SKM-1 (cell line): ENCODE measurements around the gene LRP3.
A peak's percentile ranks its signal among the peaks of the same experiment; 100 is the strongest.

Source experiments
- DNase-seq: peaks from one replicate; lab custom pipeline; 2025; ENCODE audit not compliant: unreplicated experiment; lab: John Stamatoyannopoulos, UW

LRP3 gene

DNA sequence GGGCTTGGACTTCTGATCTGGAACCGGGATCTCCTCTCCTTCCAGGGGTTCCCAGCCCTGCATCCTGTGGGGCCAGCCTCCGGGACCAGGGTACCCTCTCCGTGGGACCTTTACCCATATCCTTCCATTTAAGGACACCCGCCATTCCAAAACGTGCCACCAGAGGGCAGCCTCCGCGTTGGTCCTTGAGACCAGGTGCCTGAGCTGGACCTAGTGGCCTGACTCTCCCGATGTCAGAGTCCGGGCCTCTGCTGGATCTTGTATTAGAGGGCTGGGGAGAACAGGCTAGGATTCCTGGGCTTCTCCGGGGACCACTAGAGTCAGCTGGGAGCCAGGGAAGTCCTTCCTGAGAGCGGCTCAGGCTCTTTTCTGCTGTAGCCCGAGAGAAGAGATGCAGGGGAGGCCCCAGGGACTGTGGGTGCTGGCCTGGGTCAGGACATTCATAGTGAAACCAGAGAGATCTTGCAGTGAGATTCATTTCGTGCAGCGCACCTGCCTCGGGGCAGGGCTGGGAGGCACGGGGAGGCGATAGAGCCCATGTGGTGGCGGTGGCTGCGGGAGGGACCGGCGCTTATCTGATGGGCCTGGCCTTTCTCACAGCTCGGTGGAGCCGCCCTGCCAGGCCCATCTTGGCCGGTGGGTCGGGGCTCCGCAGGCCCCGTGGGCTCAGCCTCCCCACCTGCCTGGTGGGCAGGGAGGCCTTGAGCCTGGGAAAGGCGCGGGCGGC lies 41.3 kb downstream of the LRP3 start:
- DNase-seq = peak; percentile 62

DNA sequence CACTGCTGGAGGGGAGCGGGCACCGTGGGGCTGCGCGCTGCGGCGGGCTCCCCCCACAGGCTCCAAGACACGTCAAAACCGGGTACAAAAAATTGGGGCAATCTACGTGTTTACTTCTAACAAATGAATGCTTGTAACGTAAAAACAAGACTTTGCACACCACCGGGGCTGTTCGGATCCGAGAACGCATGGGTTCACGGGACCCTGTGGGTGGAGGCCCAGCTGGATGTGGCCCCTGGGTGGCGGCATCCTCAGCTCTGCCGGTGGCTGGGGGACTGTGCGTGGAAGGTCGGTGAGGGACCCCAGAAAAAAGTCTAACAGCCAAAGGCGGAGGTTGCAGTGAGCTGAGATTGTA lies 41.8 kb downstream of the LRP3 start:
- no peak for DNase-seq

DNA sequence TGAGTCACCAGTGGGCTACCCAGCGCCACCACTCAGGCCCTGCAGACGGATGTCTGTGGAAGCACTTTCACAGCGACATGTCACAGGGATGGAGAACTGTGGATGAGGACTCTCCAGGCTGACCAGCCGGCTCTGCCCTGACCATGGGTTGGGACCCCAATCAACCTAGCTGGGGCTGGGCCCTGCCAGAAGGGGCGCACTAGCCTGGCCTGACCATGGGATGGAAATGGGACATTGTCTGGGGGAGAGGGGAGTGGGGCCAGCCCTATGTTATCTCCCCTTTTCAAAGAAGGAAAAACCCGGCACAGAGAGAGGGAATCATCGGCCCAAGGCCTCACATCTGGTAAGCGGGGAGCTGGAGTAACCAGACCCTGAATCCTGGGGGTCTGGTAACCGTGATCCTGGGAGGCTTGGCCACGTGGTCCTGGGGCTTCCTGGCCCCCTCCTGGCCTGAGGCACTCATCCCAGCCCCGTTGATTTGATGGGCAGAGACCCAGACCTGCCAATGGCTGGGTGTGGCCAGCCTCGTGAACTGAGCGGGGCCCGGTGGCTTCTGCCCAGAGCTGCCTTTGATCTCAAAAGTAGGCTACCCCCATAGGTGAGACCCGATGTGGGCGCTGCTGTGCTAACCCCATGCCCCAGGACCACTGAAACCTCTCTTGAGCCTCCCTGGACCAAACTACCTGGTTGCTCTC lies 42.7 kb downstream of the LRP3 start:
- no peak for DNase-seq

DNA sequence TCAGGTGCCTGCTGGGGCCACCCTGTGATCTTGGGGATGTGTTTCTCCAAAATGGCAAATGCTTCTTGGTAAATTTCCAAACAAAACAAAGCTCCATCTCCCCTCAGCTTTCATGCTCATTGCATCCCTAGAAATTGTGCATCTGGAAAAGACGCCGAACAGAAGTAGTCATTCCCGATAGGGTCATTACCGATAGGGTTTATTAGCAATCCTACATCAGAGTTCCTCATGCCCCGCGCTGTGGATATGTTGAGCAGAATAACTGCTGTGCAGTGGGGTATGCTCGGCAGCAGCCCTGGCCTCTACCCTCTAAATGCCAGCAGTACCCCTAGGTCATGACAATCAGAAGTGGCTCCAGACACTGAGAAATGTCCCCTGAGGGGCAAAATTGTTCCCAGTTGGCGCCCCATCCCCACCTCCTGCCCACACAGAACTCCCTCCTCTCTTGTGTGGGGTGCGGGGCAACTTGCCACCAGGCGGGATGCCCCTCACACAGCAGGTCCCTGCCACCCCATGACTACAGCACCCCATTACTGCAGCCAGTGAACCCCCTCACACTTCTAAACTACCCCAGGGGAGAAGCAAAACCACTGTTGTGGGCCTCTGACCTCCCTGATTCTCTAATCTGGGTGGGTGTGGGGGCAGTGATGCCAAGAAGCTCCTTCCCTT lies 44.5 kb downstream of the LRP3 start:
- no peak for DNase-seq

DNA sequence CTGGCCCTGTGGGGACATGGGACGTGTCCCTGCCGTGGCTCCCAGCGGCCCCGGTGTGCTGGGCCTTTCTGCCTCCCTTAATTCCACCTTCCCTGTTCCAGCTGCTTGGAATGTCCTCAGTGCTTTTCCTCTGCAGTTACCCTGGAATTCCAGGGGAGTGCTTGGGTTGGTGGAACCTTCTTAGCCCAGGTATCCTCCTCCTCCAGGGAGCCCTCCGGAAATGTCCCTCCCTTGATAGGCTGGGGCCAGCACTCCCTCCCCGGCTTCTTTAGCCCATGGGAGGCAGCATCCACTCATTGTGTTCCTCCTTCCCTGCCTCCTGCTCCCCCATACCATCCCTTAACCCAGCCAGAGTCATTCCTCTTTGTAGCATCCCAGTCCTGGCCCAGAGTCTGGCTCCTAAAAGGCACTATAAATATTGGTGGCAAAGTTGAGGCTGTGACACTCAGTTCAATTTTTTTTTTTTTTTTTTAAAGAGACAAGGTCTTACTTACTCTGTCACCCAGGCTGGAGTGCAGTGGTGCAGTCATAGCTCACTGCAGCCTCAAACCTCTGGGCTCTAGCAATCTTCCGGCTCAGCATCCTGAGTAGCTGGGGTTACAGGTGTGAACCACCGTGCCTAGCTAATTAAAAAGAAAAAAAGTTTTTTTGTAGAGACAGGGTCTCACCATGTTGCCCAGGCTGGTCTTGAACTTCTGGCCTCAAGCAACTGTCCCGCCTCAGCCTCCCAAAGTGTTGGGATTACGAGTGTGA lies 45.3 kb downstream of the LRP3 start:
- no peak for DNase-seq

DNA sequence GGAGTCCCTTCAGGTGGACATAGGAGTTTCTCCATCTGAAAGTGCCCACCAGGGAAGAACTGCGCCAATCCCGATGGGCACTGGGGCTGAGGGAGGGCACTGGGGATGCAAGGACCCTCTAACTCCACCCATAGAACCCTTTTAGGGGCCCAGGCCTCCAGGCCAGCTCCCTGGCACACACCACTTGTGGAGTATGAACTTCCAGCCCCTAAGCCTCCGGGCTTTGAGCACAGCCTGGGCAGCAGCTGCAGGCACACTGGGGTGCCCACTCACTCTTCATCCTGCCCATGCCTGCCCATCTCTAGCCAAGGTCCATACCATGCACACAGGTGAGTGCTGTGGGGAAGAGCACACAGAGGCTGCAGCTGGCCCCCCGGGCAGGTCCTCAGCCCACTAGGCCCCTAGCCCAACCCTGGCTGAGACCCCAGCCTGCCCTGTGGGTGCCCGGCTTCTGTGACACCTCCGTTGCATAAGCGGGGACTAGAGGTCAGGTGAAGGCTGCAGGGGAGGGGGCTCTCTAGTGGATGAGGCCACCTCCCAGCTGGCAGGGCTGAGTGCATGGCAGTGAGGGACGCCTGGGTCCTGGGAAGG lies 46.1 kb downstream of the LRP3 start:
- no peak for DNase-seq

DNA sequence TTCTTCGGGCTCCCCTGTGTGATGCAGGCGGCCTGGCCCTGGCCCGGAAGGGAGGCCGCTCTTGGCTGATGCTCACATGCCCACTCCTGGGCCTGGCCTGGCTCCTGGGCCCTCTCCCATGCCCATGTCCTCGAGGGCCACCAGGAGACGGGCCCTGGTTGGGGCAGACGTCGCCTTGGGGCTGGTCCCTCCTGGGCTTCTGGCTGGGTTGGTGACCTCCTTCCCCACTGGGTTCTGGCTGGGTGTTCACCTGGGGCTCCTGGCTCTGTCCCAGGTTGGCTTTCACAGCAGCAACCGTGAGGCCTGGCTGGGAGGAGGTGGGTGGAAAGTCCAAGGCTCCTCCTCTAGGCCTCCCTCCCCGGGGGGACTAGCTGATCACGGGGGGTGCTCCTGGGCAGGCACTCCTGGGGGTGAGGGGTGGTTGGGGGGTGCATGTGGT lies 47.0 kb downstream of the LRP3 start:
- no peak for DNase-seq

DNA sequence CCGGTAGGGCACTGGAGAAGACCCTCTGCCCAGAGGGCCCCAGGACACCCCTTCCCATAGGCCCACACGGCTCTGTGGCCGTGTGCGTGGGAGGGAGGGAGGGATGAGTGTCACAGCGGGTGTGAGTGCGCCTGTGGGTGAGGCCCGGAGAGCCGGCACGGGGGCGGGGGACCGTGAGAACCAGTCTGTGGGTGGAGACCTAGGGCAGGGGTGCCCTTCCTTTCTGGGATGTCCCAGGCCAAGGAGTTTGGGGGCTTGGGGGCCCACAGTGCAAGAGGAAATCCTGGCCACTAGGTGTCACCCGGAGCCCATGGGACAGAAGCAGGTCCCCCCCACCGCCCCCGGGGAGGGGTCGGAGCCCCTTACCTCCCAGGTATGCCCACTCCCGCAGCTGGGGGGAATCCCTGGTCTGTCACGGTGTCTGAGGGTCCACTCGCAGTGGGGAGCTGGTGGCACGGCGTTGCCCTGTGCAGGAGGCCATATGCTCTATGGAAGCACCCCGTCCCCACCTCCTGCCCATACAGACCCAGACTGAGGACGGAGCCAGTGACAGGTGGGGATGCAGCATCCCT lies 47.5 kb downstream of the LRP3 start:
- DNase-seq = no peak

DNA sequence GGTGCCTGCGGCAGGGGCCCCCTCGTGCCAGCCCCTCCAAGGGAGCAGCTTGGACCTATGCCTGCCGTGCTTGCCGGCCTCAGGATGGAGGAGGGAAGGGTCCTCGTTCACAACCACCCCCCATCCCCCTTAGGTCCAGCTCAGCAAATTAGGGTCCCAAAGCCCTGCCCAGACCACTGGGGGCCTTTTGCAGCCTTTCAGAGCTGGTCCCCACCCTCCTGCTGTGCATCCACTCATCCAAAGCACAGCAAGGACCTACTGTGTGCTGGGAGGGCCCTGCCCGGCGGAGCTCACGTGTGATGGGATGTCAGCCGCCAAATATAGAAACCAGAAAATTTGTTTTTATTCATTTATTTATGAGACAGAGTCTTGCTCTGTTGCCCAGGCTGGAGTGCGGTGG lies 48.0 kb downstream of the LRP3 start:
- DNase-seq = no peak

DNA sequence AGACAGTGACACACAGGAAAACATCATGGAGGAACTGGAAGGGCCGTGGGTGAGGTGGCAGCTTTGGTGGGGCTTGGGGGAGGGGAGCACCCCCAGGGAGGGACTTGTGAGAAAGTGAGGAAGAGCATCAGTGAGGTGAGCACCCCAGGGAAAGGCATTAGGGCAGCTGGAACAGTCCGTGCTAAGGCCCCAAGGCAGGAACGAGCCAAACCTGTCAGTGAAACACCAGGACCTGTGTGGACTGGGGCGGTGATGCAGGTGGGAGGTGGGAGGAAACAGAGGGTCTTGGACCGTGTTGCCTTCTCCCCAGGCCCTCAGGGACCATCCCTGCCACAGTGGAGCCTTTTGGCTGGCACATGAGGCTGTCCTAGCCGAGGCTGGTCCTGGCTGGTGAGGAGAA lies 48.8 kb downstream of the LRP3 start:
- no peak for DNase-seq

DNA sequence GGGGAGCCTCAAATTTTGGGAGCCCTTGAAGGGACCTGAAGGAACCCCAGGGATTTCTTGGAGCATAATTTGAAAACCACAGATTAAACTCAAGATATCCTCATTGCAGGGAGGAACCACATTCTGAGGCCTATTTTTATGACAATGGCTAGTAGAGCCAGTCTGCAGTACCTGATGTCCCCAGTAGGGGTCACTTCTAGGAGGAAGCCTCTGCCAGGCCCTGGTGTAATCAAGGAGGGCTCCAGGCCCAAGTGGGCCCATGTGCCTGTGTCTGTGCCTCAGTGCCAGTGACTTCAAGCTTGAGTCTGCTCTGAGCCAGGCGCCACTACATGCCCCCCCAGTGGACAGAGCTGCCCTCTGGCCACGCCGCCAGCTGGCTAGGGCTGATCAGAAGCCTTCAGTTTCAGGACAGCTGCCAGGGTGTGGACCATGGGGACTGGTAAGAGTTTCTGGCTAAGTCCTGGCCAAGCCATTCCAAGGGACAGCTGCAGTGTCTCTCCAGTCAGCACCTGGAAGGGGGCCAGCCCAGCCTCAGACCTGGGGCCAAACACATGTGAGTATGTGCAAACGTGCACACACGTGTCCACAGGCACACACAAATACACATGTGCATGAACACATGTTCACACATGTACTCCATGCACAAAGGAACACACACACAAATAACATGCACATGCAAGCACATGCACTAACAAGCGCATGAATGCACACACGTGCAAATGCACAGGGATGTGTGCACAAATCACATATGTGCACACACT lies 52.0 kb downstream of the LRP3 start:
- DNase-seq = no peak

DNA sequence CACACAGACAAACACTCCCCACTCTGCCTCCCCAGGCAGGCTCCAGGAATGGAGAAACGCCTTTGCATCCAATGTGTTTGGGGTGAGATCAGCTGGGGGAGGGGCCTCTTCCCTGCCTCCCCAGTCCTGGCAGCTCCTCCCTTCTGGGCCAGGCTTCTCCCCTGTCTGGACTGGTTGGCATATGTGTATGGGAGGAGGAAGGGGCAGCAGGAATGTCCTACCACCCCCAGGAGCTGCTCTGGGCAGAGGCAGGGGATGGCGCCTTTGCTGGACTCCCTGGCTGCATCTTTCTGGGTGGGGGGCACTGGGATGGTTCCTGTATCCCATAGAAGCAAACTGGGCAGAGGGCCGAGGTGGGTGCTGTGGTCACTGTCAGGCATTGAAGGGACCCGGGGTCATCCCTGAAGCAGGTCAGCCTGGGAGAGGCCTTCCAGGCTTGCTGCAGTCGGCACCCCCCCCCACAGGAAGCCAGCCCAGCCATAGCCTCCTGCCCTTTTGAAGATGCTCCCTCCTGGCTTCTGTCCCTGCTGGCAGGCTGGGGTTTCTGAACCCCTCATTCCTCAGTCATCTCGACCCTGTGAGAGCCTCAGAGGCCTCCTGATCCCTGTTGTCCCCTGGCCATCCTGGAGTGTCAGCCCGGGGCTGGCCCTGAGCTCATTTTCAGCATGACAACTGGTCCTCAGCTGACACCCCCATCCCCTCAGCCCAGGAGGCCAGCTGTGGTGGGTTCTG lies 52.7 kb downstream of the LRP3 start:
- DNase-seq = no peak

DNA sequence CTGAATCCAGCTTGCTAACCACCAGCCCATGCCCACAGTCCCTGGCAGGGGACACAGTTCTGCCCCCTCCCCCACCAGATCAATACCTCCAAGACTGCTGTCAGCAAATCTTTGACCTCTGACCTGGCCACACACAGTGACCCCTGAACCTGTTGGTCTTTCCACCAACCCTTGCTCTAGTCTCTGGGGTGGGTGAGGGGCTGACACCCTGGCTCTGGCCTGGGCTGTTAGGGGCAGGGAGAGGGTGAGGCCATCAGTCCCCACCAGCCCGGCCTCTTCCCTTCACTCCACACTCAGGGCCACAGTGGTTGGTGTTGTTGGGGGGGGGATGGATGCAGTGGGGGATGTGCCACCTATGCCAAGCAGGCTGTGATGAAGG lies 53.3 kb downstream of the LRP3 start:
- no peak for DNase-seq

DNA sequence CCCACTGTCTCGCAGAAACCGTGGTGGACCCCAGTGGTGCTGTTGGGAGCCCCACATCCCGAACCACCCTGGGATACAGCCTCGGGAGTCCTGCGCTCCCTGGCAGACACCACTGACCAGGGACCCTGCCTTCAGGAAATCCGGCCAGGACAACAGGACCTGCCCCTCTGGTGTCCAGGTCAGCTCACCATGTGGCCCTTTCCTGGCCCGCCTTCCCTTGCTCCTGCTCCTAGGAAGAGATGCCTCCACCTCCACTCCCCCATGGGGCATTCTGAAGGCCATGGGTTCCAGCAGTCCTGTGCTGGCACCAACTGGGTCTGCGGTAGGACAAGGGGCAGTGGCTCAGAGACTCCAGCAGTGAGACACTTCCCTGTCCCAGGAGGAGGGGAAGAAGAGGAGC lies 54.0 kb downstream of the LRP3 start:
- DNase-seq = no peak

DNA sequence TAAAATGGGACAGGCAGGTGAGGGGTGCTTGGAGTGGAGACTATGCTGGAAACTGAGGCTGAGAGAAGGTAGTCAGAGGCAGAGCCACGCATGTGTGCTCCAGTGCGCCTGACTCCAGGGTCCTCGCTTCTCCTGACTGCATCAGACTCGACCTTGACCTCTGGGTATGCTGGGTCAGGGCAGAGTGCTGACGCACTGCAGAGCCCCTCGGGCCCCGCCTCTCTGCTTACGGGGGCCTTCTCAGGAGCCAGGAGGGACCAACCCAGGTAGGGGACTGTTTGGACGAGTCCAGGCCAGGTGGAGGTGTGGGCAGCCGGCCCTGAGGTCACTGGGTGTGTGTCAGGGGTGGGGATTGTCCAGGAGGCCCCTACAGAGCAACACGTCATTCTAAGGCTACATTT lies 54.4 kb downstream of the LRP3 start:
- DNase-seq = no peak

DNA sequence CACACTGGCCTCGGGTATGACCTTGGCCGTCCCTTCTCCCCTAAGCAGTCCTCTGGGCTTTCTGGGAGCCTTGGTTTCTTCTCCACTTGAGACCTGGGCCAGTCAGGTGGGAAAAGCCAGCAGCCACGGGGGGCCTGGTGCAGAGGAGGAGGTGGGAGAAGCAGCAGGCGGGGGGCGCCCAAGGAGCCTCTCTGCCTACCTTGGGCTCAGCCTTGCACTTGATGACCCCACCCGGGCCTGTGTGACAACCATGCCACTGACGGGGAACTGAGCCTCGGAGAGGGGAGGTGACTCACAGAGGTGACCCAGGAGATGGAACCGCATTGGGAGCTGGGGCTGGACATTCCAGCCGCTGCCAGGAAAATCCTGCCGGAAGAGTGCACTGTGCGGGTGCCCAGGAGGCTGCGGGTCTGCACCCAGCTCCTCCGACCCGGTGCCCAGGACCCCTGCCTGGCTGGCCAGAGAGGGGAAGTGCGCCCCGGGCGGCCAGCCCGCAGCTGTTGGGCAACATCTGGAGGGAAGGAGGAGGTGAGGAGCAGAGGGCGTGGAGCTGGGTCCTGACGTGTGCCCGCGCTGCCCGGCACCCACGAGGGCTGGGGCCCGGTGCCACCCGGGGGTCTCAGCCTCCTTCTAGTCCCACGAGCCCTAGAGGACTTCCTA lies 55.0 kb downstream of the LRP3 start:
- peak; percentile 71 for DNase-seq

DNA sequence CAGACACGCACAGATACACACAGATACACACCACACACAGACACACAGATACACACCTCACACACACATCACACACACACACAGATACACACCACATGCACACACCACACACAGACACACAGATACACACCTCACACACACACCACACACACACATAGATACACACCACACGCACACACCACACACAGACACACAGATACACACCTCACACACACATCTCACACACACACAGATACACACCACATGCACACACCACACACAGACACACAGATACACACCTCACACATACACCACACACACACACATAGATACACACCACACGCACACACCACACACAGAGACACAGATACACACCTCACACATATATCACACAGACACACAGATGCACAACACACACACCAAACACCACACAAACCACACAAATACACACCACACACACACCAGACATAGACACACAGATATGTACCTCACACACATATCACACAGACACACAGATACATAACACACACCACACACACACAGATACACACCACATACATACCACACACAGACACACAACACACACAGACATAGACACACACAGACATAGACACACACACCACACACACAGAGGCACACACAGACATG lies 55.7 kb downstream of the LRP3 start:
- DNase-seq = no peak

DNA sequence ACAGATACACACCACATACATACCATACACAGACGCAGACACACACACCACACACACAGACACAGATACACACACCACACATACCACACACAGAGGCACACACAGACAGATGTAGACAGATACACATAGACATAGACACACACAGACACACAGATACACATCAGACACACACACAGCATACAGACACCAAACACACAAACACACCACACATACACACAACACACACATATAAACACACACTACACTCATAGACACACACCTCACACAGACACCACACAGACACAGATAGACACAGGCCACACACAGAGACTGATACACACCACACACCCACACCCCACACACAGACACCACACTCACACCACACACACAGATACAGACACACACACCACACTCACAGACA lies 56.4 kb downstream of the LRP3 start:
- no peak for DNase-seq

DNA sequence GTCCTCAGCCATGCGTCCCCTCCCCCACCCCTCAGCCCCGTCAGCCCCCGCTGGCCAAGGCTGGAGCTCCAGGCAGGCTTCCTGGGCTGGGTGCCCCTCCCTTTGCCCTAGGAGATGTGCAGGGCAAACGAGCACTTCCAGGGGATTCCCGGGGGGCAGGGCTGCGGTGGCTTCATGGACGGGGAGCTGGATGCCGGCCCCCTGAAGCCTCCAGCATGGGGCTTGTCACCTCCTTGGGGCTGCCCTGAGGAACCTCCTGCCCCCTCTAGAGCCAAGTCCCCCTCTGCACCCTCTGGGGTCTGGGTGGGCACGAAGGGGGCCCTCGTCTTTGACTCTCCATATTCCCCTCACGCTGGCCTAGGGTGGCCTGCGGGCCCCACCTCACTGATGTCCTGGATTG lies 56.9 kb downstream of the LRP3 start:
- no peak for DNase-seq
